Heart left ventricle (tissue), 13 donors: ENCODE data around the gene SBSN.

ENCODE experiments used
- CTCF ChIP-seq, 12 donors: fragments of 200-600 bp; sonication (generic) in 4 of 12; IDR thresholded peaks; one replicate each; pipeline versions ENCODE4 v1.5.0 to v1.8.0; 2018 to 2022; ENCODE audit warnings: antibody characterized with exemption in 12 of 12, mild to moderate bottlenecking in 5 of 12
- POLR2A ChIP-seq, 2 donors: fragments of 450-650 bp; IDR thresholded peaks; one replicate each; pipeline ENCODE4 v1.6.1; 2017; ENCODE audit warnings: antibody characterized with exemption in 2 of 2, mild to moderate bottlenecking in 2 of 2, moderate library complexity in 2 of 2
- donor health status: ischemic (EF 13 %, LVEDD 7.1; RV severe dilation, severe dysfunction).
- donor health status: DM: no; HTN: yes; CAD: no.
- donor health status: DM: no; HTN: no; CAD: no.
- donor health status: ischemic (EF 25% LVEDD 6.9; RV normal size, moderate dysfunction).
- donor health status: ischemic (EF 25% LVEDD 5.7; RV mildly dilated, moderate dysfunction).
- donor health status: ischemic (EF 35%, LVEDD 5.7; RV mildly dilated, moderate dysfunction).
- donor health status: nonischemic (EF 11% LVEDD 7.7; RV severe dilation, severe dysfunction).
- donor health status: DM: yes; HTN: yes; CAD: no.
- donor health status: PGD.
- donor health status: ischemic (EF 29% LVEDD 5.4; RV normal size, mild dysfunction).
- donor health status: nonischemic (EF 23%, LVEDD 6.1; RV moderate dilation, normal function).

GRCh38 chr19:35529241-35530218, 1.4 kb upstream of the SBSN start:
- TF ChIP-seq CTCF (IDR thresholded peaks at IDR 0.05) (no peak), POLR2A (IDR thresholded peaks at IDR 0.05) (no peak)
